Activated naive CD8-positive, alpha-beta T cell treated with anti-CD3 and anti-CD28 coated beads, Interleukin-2, amount 10 ng/mL, durations not matched to agents 7 days and 5 days (primary cell): Measurements from ENCODE around the gene NOP14. TPM values are rescaled to one million over a fixed set of nuclear protein-coding genes. Genes with fewer than 3 reads are reported as not detected.
"Not testable (repeated sequence)": the region's sequence is repeated elsewhere in the genome, so short reads cannot be mapped to it uniquely, and the experiment has no call there.

Experiments used
- ATAC-seq: fragments of 150-1000 bp; cut with Tn5 transposase; one replicate; pipeline ENCODE4 v1.10.0; 2021; ENCODE audit warnings: low read depth, moderate library complexity
- POLR2A ChIA-PET: fragments of 350-600 bp; sonication (Branson Sonifier 250); formaldehyde crosslinking; loops from one replicate; lab custom pipeline; 2021; ENCODE audit warnings: antibody characterized with exemption; lab: Charles Lee
- DNase-seq: peaks from one replicate; pipeline ENCODE4 v3.0.0; 2021
- H3K27ac Mint-ChIP-seq: one replicate; pipeline ENCODE4 v1.8.0; 2022; ENCODE audit warnings: mild to moderate bottlenecking, mixed read lengths
- H3K27me3 Mint-ChIP-seq: one replicate; pipeline ENCODE4 v1.8.0; 2022; ENCODE audit warnings: mild to moderate bottlenecking, moderate library complexity, mixed read lengths
- H3K36me3 Mint-ChIP-seq: one replicate; pipeline ENCODE4 v1.8.0; 2021; ENCODE audit warnings: mild to moderate bottlenecking, mixed read lengths
- H3K4me1 Mint-ChIP-seq: one replicate; pipeline ENCODE4 v1.8.0; 2021; ENCODE audit warnings: mixed read lengths
- H3K4me3 Mint-ChIP-seq: one replicate; pipeline ENCODE4 v1.8.0; 2022; ENCODE audit warnings: mild to moderate bottlenecking, moderate library complexity, mixed read lengths
- H3K9me3 Mint-ChIP-seq: one replicate; pipeline ENCODE4 v1.8.0; 2021; ENCODE audit warnings: mixed read lengths
- total RNA-seq, 2 experiments: library from RNA; stranded (reverse); gene quantifications; one replicate each; pipeline ENCODE4 v1.2.3, GENCODE V29; 2021

Gene NOP14
- total RNA-seq, 2 experiments from 2014 or later = 36.8 to 40.3 TPM

DNA sequence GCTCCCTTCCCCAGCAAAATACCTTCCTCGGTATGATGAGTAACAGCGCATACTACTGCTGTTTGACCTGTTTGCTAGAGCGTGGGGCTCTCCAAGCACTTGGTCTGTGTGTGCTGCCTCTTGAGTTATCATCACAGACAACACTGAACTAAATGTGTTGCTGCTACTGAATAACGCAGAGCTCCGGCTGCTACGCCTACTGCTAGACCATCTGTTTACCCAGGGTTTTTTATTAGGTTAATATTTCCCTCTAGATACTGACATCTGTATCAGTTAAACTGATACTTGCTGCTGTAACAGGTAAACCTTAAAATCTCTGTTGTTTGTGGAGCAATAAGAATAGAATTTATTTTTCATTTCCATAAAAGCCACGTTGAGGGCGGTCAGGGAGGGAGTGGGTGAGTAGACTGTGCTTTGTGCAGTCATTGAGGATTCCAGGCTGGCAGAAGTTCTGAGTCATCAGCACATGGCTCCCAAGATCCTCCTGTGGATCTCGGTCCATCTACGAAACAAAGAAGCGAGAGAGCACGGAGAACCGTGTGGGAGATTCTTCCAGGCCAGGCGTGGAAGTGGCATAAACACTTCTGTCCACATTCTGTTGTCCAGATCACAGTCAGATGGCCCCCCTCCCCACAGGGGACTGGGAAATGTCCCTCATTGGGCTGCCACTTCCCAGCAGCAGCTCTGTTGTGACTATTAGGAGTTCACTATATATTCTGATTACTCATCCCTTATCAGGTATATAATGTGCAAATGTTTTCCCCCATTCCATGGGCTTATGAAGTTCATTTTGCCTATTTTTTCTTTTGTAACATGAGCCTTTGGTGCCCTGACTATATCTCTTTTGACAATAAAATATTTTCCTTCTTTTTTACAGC, 14.2 kb upstream of the NOP14 start:
- Mint-ChIP-seq H3K27ac (no peak overlapping the region), H3K4me1 (no peaks in the 10 kb centered on the region), H3K9me3 (peaks cover 3% of the 10 kb centered on the region), H3K27me3 (peaks cover 3% of the 10 kb centered on the region), H3K36me3 (no peaks in the 10 kb centered on the region), H3K4me3 (no peak overlapping the region)
- ATAC-seq (no peak), DNase-seq (no peak)
- POLR2A ChIA-PET = interaction anchor here (0.8 to 1.2 kb wide), 2 partner anchors 14 to 61 kb away, joined by 3 to 4 read pairs; partner anchors contain the start of genes GRK4 and NOP14

DNA sequence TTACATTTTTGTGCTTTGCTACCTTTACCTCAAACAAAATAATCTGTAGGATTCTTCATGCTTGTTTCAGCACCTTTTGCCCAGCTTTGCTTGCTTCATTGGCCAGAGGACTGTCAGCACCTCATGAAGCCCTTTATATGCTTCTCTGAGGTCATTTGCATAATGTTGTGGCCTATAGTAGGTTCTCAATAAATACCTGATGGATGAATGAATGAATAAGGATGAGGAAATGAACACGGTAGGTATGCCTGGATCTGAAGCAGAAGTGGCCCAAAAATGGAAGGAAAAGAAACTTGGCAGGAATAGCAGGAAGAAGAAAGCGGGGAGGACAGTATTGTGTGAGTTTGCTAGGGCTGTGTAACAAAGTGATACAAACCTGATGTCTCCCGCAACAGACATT, 8.1 kb upstream of the NOP14 start:
- H3K9me3 Mint-ChIP-seq = no peaks in the 10 kb centered on the region
- H3K27ac Mint-ChIP-seq = no peak overlapping the region
- no peak overlapping the region for H3K4me3 Mint-ChIP-seq
- no peaks in the 10 kb centered on the region for H3K4me1 Mint-ChIP-seq
- ATAC-seq (no peak), DNase-seq (no peak)
- H3K36me3 Mint-ChIP-seq = no peaks in the 10 kb centered on the region
- no peaks in the 10 kb centered on the region for H3K27me3 Mint-ChIP-seq
- POLR2A ChIA-PET = no interaction called here

DNA sequence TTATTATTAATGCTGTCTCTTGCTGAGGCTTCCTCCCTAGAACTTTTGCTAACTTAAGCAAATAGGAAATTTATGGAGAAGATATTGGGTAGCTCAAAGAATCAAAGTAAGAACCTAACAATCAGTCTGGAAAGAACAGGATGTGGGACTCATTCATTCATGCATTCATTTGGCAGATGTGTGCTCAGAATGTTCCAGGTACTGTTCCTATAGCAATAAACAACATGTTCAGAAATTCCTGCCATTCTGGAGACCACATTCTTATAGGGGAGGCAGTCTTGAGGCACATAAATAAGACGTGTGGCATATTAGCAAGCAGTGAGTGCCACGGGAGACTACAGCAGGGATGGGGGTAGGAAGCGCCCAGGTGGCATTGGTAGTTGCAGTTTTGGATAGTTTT, 5.2 kb upstream of the NOP14 start:
- peaks cover 3% of the 10 kb centered on the region for H3K27me3 Mint-ChIP-seq
- no peak overlapping the region for H3K4me3 Mint-ChIP-seq
- H3K4me1 Mint-ChIP-seq = peaks cover 4% of the 10 kb centered on the region
- DNase-seq (no peak), ATAC-seq (no peak)
- POLR2A ChIA-PET = no interaction called here
- H3K9me3 Mint-ChIP-seq = no peaks in the 10 kb centered on the region
- peaks cover 4% of the 10 kb centered on the region for H3K36me3 Mint-ChIP-seq
- no peak overlapping the region for H3K27ac Mint-ChIP-seq

DNA sequence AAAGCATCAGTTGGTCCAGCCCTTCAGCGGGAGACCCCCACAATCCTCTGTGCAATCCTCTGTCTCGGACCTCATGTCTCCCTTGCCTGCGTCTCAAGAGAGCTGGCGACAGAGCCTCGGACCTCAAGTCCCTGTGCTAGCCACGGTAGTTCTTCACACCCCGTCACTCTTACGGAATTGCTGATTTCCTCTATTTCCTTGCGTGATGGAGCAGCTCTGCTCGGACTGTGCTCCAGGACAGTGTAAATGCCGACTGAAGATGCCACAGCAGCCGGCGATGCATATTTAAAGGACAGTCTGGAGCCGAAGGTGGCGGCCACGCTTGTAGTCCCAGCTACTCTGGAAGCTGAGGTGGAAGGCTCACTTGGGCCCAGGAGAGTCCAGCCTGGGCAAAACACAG, 2.1 kb upstream of the NOP14 start:
- Mint-ChIP-seq H3K27ac (no peak overlapping the region), H3K4me1 (peaks cover 17% of the 10 kb centered on the region), H3K4me3 (peak overlapping the region; percentile 32), H3K36me3 (peaks cover 4% of the 10 kb centered on the region), H3K9me3 (no peaks in the 10 kb centered on the region), H3K27me3 (peaks cover 3% of the 10 kb centered on the region)
- ATAC-seq (no peak), DNase-seq (no peak)
- POLR2A ChIA-PET = no interaction called here

DNA sequence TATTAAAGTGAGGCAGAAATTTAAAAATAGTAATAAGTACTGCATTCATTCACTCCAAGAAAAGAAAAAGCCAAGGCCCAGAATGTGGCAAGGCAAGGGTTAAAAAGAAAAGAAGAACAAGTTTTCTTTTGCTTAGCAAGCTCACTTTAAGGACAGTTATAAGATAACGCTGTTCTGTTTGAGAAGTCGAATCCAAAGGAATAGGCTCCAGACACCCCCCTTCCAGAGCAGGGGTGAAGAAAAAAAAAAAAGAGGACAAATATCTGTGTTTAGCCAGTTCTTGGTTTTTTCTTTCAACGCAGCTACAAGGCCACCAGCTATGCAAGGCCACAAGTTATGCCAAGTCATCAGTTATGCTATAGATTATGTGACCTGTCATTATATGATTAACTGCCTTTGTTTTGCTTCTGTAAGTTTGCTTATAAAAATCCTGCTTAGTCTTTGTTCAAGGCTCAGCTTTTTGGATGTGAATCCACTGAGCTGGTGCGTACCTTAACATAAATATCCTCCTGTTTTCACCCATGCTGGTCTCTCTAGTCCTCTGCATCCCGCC, 1.6 kb upstream of the NOP14 start:
- peaks cover 3% of the 10 kb centered on the region for H3K27me3 Mint-ChIP-seq
- H3K4me3 Mint-ChIP-seq = peak overlapping the region; percentile 87
- H3K36me3 Mint-ChIP-seq = peaks cover 4% of the 10 kb centered on the region
- no peaks in the 10 kb centered on the region for H3K9me3 Mint-ChIP-seq
- ATAC-seq = no peak
- no peak for DNase-seq
- no peak overlapping the region for H3K27ac Mint-ChIP-seq
- H3K4me1 Mint-ChIP-seq = peaks cover 21% of the 10 kb centered on the region
- POLR2A ChIA-PET = no interaction called here

DNA sequence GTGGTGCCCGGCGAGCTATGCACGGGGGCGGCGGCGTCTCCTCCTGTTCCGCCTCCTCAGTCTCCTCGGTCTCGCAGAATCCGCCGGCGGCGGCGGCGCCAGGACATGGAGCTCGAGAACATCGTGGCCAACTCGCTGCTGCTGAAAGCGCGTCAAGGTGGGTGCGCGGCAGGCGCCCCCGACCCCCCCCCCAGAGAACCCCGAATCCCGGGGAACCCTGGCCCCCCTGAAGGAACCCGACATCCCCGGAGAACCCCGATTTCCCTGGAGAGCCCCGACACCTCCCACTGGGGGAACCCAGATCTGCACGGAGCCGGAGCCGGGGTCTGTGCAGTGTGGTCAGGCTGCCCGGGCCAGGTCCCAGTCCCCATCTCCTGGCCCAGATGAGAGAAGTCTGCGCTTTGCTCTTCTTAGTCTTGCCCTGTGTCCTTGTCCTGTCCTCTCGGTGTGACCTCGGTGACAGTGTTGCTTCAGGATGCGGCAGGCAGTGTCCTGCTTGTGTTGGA, 813 bp upstream of the NOP14 start:
- peak; percentile 29 for ATAC-seq

DNA sequence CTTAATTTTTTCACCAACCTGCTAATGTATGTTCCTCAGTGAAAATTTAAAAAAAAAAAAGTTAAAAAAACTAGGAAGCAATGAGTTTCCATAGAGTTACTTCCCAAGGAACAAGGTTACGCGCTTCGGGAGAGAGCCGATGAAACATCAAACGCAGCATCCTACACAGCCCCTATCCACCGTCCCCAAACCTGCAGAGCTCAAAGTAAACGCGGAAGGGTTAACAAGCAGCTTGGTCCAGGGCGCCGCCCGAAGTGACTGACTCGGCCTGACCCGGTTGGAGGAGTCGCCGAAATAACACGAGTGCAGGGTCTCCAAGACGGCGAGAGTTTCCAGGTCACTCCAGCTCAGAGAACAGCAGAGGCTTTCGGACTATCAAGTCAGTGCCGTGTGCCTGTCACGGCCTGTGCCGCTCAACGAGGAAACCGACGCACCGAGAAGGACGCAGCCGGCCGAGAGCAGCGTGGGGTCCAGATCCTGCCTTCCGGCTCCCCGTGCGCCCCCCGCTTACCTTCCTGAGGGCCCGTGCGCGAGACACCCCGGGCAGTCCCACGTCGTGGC, 512 bp downstream of the NOP14 start:
- peaks cover 3% of the 10 kb centered on the region for H3K27me3 Mint-ChIP-seq
- peaks cover 5% of the 10 kb centered on the region for H3K36me3 Mint-ChIP-seq
- peak overlapping the region; percentile 79 for H3K27ac Mint-ChIP-seq
- DNase-seq (no peak), ATAC-seq (peak; percentile 40)
- H3K4me3 Mint-ChIP-seq = peak overlapping the region; percentile 87
- H3K4me1 Mint-ChIP-seq = peaks cover 32% of the 10 kb centered on the region
- H3K9me3 Mint-ChIP-seq = no peaks in the 10 kb centered on the region
- POLR2A ChIA-PET = interaction anchor here (0.7 to 3.1 kb wide), 15 partner anchors 16 to 550 kb away, joined by 3 to 10 read pairs (median 4); partner anchors contain the start of genes HTT and TNIP2

More for the DNA sequence above, 813 bp upstream of the NOP14 start:
- no peak for DNase-seq
- Mint-ChIP-seq H3K9me3 (no peaks in the 10 kb centered on the region), H3K27me3 (peaks cover 3% of the 10 kb centered on the region), H3K4me3 (peak overlapping the region; percentile 87), H3K4me1 (peaks cover 25% of the 10 kb centered on the region), H3K27ac (peak overlapping the region; percentile 54), H3K36me3 (peaks cover 4% of the 10 kb centered on the region)
- POLR2A ChIA-PET = interaction anchor here (0.7 to 3.1 kb wide), 12 partner anchors 9 to 428 kb away, joined by 3 to 10 read pairs (median 4); partner anchors contain the start of gene TNIP2

DNA sequence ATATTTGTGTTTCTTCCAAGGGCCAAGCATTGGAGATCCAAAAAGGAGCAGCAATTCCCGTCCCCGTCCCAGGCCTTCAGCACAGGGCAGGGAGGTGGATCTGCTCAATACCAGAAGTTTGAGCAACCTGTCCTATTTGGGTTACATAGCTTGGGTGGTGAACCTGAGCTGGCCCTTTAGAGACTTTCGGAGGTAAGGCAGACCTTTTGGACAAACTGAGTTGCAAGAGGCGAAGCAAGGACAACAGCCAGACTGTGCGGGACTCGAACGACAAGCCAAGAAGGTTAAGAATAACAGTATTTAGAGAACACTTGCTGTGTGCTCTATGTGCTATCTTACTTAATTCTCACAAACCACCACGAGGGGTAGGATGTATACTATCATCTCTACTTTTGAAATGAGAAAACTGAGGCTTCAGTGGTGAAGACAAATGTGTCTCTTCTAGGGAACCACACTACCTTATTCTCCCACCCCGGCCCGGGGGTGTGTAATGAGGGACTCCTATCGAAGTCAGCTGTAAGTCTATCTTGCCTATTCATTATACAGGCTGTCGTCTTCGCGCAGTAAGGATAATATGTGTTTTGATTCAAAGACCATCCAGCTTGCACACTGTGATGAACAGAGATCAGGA, 1.3 kb downstream of the NOP14 start:
- Mint-ChIP-seq H3K36me3 (peaks cover 11% of the 10 kb centered on the region), H3K4me1 (peaks cover 36% of the 10 kb centered on the region), H3K9me3 (no peaks in the 10 kb centered on the region), H3K4me3 (peak overlapping the region; percentile 87), H3K27ac (peak overlapping the region; percentile 79), H3K27me3 (peaks cover 3% of the 10 kb centered on the region)
- peak; percentile 55 for DNase-seq
- peak; percentile 28 for ATAC-seq
- POLR2A ChIA-PET = interaction anchor here (0.6 to 3.1 kb wide), 10 partner anchors 18 to 549 kb away, joined by 3 to 10 read pairs (median 4); partner anchors contain the start of genes HTT and TNIP2

DNA sequence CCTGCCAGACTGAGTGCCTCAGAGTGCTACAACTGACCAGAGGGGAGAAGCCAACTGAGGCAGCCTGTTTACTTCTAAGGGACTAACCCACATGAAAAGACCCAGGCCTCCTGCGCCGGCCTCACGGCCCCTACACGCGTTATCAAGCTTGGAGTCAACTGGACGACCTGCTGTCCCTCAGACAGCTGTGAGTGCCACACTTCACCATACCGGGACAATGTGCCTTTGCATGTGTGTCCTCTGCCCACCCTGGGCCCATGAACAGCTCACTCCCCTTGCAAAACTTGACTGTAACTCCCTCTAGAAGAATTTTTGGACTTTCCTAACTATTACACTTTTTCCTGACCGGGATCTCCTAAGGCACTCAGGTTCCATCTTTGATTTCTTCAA, 1.8 kb downstream of the NOP14 start:
- DNase-seq (peak; percentile 53), ATAC-seq (no peak)
- POLR2A ChIA-PET = interaction anchor here (1.8 to 3.1 kb wide), 2 partner anchors 26 to 80 kb away, joined by 4 to 10 read pairs; no protein-coding TSS in a partner anchor
- Mint-ChIP-seq H3K9me3 (no peaks in the 10 kb centered on the region), H3K4me1 (peaks cover 38% of the 10 kb centered on the region), H3K36me3 (peaks cover 14% of the 10 kb centered on the region), H3K27ac (peak overlapping the region; percentile 79), H3K4me3 (peak overlapping the region; percentile 87), H3K27me3 (peaks cover 3% of the 10 kb centered on the region)

DNA sequence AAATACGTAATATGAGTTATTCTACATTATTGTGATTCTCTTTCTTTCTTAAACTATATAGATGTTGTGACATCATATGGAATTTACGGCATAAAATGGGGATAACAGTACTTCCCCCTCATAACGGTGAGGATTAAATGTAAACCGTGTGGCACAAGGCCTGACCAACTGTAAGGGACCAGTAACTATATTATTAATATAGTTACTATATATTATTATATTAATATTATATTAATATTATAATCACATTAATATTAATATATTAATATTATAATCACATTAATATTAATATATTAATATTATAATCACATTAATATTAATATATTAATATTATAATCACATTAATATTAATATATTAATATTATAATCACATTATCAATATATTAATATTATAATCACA, 2.8 kb downstream of the NOP14 start:
- H3K27ac Mint-ChIP-seq, H3K27me3 Mint-ChIP-seq, DNase-seq, ATAC-seq, H3K9me3 Mint-ChIP-seq, H3K4me3 Mint-ChIP-seq: not testable (repeated sequence)
- POLR2A ChIA-PET = interaction anchor here (0.7 kb wide), 1 partner anchor 15 kb away, joined by 3 read pairs; no protein-coding TSS in a partner anchor
- Mint-ChIP-seq H3K4me1 (peaks cover 44% of the 10 kb centered on the region), H3K36me3 (peaks cover 14% of the 10 kb centered on the region)

DNA sequence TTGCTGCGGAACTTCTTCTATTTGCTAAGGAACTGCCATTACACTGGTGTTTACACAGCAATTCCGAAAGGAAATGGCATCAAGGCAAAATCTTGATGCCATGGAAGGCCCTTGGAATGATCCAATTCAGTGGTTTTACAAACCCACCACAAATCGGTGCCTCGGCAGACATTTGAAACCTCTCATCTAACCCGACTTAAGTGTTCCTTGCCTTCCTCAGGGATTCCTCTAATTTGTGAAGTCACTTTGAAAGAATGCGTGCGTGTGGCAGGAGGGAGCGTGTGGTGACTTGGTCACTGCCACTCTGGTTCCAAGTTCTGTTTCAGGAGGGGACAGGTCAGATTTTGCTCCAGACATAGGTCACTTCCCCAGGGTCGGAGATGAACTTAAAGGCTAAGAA, 4.8 kb downstream of the NOP14 start:
- DNase-seq (no peak), ATAC-seq (no peak)
- Mint-ChIP-seq H3K36me3 (peaks cover 14% of the 10 kb centered on the region), H3K4me1 (peaks cover 46% of the 10 kb centered on the region), H3K27ac (no peak overlapping the region), H3K9me3 (no peaks in the 10 kb centered on the region), H3K27me3 (no peaks in the 10 kb centered on the region), H3K4me3 (no peak overlapping the region)
- POLR2A ChIA-PET = no interaction called here

DNA sequence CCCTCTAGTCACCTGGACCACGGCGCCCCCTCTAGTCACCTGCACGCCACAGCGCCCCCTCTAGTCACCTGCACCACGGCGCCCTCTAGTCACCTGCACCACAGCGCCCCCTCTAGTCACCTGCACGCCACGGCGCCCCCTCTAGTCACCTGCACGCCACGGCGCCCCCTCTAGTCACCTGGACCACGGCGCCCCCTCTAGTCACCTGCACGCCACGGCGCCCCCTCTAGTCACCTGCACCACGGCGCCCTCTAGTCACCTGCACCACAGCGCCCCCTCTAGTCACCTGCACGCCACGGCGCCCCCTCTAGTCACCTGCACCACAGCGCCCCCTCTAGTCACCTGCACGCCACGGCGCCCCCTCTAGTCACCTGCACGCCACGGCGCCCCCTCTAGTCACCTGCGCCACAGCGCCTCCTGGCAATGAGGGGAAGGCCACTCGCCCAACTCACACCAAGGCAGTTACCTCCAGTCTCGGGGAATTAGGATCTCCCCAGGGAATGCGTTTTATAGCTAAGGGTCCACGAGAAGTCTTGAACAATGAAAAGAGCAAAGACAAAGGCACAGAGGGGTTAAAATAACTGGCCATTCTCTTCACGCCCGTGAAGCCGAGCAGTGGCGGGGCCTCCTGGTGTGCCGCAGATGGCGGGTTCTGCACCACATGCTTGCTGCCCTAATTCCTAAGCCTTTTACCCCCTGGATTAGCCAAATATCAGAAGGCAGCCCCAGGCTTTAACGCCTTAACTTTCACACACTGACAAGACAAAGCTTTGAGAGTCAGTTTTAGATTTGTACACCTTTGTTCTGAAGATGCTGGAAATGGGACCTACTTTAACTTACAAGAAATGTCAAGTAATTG, 7.8 kb downstream of the NOP14 start:
- H3K4me3 Mint-ChIP-seq, ATAC-seq, H3K27me3 Mint-ChIP-seq, H3K9me3 Mint-ChIP-seq, DNase-seq: not testable (repeated sequence)
- peaks cover 25% of the 10 kb centered on the region for H3K36me3 Mint-ChIP-seq
- peaks cover 35% of the 10 kb centered on the region for H3K4me1 Mint-ChIP-seq
- POLR2A ChIA-PET = interaction anchor here (0.9 kb wide), 1 partner anchor 41 kb away, joined by 4 read pairs; no protein-coding TSS in a partner anchor
- H3K27ac Mint-ChIP-seq = peak overlapping the region; percentile 38
